Kidney (tissue), 14 donors: ENCODE measurements around the gene KIAA1328. TPM values are rescaled to one million over a fixed set of nuclear protein-coding genes. Genes with fewer than 3 reads are reported as not detected.
A peak's percentile ranks its signal among the peaks of the same experiment; 100 is the strongest.

Experiments
- DNase-seq, 5 donors: peaks; one replicate each; pipeline ENCODE4 v3.0.0-alpha.2; 2013 to 2020
- FAIRE-seq: peaks from 2 replicates; lab custom pipeline; 2012; peaks lifted over from hg19 to GRCh38; lab: Jason Lieb, UNC
- H3K27ac ChIP-seq, 2 donors: one replicate each; pipeline ENCODE4 v1.7.0; 2013; ENCODE audit warnings: low read depth in 2 of 2, low read length in 2 of 2, inconsistent platforms in 1 of 2
- H3K27me3 ChIP-seq: one replicate; pipeline ENCODE4 v1.7.1; 2013; ENCODE audit warnings: low read length, inconsistent platforms; ENCODE audit not compliant: control insufficient read depth, insufficient read depth
- H3K36me3 ChIP-seq, 3 donors: one replicate each; pipeline versions ENCODE4 v1.7.0 to v1.7.1; 2013; ENCODE audit warnings: low read length in 3 of 3, control low read depth in 1 of 3, inconsistent platforms in 1 of 3; ENCODE audit not compliant: insufficient read depth in 3 of 3, control insufficient read depth in 2 of 3
- H3K4me1 ChIP-seq, 3 donors: one replicate each; pipeline versions ENCODE4 v1.7.0 to v1.7.1; 2013; ENCODE audit warnings: low read length in 3 of 3, inconsistent platforms in 1 of 3, low read depth in 1 of 3; ENCODE audit not compliant: control insufficient read depth in 2 of 3, insufficient read depth in 2 of 3
- H3K4me3 ChIP-seq, 3 donors: one replicate each; pipeline versions ENCODE4 v1.7.0 to v1.8.1; 2013; ENCODE audit warnings: low read length in 3 of 3, control low read depth in 1 of 3, inconsistent platforms in 1 of 3
- H3K9ac ChIP-seq, 3 donors: one replicate each; pipeline versions ENCODE4 v1.7.0 to v1.7.1; 2013; ENCODE audit warnings: low read length in 3 of 3, control low read depth in 1 of 3, inconsistent platforms in 1 of 3
- H3K9me3 ChIP-seq, 3 donors: one replicate each; pipeline versions ENCODE4 v1.7.0 to v1.7.1; 2013; ENCODE audit warnings: low read length in 3 of 3, control low read depth in 1 of 3, inconsistent platforms in 1 of 3; ENCODE audit not compliant: control insufficient read depth in 2 of 3, insufficient read depth in 1 of 3
- CTCF ChIP-seq: IDR thresholded peaks from 3 replicates; pipeline ENCODE4 v1.5.1; 2012; ENCODE audit warnings: mild to moderate bottlenecking, moderate library complexity, borderline replicate concordance; ENCODE audit not compliant: insufficient read depth; ENCODE audit errors: extremely low read depth
- intact Hi-C: fragments of 100-400 bp; cut with DNase I; formaldehyde crosslinking; loops from one replicate; pipeline ENCODE4 v1.11.1; 2022
- polyA plus RNA-seq: library from polyadenylated mRNA; stranded (reverse); fragments of 350-450 nt; fragmentation: Illumina TruSeq; extraction: RNeasy Lipid Tissue Mini Kit (QIAGEN cat#74804); gene quantifications from one replicate; pipeline ENCODE4 v1.2.3, GENCODE V29; 2014; ENCODE audit warnings: low read depth, low replicate concordance; ENCODE audit not compliant: insufficient read depth
- total RNA-seq: library from RNA; stranded (reverse); fragmentation: NEBNext Ultra II Directional; extraction: Animal tissue kit (Norgen Biotek cat#: 25700); gene quantifications from one replicate; pipeline ENCODE4 v1.2.1, GENCODE V29; 2021
- donor health status: control.
- donor health status: control.
- donor health status: control.
- donor health status: control.
- donor health status: control.
- donor health status: DM: yes; HTN: yes; CAD: no.
- donor health status: Normal renal cell carcinoma (clear cell type).

Gene KIAA1328
- total and polyA plus RNA-seq, 2 donors from 2014 or later, result 2.7 to 11.6 TPM

- intact Hi-C loops, result no loop called here
- H3K27me3 ChIP-seq, result no peaks in the 10 kb centered on the region
- H3K27ac ChIP-seq, result no peak overlapping the region
- no peaks in the 10 kb centered on the region for H3K36me3 ChIP-seq
- no peaks in the 10 kb centered on the region for H3K9me3 ChIP-seq
- H3K9ac ChIP-seq, result no peak overlapping the region
- no peaks in the 10 kb centered on the region for H3K4me1 ChIP-seq
- FAIRE-seq (no peak), DNase-seq (peak in 1 of 5 donors; percentile 5)
- H3K4me3 ChIP-seq, result no peak overlapping the region
- TF ChIP-seq CTCF, result no peak
Observed at GRCh38 chr18:37179384-37179783, 350.5 kb downstream of the KIAA1328 start.

DNA sequence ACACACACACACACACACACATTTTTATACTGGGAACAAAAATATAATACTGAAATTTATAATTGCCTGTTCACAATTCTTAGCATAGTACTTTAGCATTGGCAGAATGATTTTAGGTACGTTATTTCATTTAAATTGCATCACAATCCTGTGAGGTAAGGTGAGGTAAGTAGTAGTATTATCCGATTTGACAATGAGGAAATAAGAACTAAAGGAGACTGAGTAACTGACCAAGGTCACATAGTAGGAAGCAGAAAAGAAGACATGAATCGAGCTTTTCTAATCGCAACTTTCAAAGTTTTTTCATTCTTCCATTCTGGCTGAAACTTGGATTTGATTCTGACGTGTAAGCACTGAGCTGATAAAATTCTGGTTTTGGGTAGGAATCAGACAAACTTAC is 351.2 kb downstream of the KIAA1328 start:
- no peak for FAIRE-seq
- intact Hi-C loops, result no loop called here

DNA sequence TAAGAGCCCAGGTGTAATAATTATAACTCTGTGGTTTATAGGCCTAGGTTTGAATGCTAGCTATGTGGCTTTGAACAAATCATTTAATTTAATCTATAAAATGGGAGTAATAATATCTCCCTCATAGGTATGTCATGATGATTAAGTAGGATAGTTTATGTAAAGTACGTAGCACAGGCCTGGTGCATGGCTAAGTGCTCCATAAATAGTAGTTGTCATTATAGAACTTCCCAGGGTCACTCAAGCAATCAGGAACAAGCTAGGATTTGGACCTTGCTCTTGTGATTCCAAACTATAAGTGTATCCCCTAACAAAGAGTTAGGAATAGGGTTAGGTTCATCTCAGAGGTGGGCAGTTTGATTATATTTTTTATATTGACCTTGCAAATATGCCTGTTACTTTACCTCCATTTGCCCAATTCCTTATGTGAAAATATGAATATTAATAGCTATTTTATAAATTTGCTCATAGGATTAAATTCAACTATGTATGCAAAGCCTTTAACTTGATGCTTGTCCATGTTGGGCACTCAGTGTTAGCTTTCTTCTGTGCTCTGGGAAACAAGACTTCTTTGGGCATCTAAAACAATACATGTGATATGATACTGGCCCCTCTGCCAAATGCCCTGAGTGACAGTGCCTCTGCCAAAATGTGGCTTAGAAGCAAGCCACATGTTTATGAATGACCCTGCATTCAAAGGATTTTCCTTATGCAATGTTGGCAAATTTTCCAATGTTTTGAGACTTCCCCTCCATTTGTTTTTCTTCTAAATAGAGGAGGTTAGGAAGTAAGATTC is 353.6 kb downstream of the KIAA1328 start:
- Histone ChIP-seq H3K27ac (no peak overlapping the region), H3K4me3 (no peak overlapping the region), H3K9me3 (no peaks in the 10 kb centered on the region), H3K9ac (no peak overlapping the region), H3K36me3 (no peaks in the 10 kb centered on the region), H3K4me1 (no peaks in the 10 kb centered on the region), H3K27me3 (no peaks in the 10 kb centered on the region)
- intact Hi-C loops, result no loop called here
- FAIRE-seq (no peak), DNase-seq (no peak)
- TF ChIP-seq CTCF, result no peak

More for the DNA sequence above, 351.2 kb downstream of the KIAA1328 start:
- TF ChIP-seq CTCF, result no peak
- Histone ChIP-seq H3K9me3 (no peaks in the 10 kb centered on the region), H3K27ac (no peak overlapping the region), H3K9ac (no peak overlapping the region), H3K36me3 (no peaks in the 10 kb centered on the region), H3K4me1 (no peaks in the 10 kb centered on the region), H3K4me3 (no peak overlapping the region), H3K27me3 (no peaks in the 10 kb centered on the region)
- DNase-seq, result no peak
